ENCODE measurements around the gene ANK3.

GRCh38 chr10:60414877-60415585 is 25.4 kb upstream of the ANK3 start:
- TF ChIP-seq CTCF (IDR thresholded peaks at IDR 0.05) (no peak), POLR2A (IDR thresholded peaks at IDR 0.05) (no peak)
